Stimulated activated CD4-positive, alpha-beta T cell treated with anti-CD3 and anti-CD28 coated beads, Interleukin-2, amount 100 ng/mL, for 24 hours (primary cell): ENCODE results near the gene EPHA2.
"Not testable (repeated sequence)": the region's sequence is repeated elsewhere in the genome, so short reads cannot be mapped to it uniquely, and the experiment has no call there.

Experiments
- DNase-seq, 2 donors: peaks; one replicate each; pipeline ENCODE4 v3.0.0-alpha.2; 2020

Gene EPHA2

DNA sequence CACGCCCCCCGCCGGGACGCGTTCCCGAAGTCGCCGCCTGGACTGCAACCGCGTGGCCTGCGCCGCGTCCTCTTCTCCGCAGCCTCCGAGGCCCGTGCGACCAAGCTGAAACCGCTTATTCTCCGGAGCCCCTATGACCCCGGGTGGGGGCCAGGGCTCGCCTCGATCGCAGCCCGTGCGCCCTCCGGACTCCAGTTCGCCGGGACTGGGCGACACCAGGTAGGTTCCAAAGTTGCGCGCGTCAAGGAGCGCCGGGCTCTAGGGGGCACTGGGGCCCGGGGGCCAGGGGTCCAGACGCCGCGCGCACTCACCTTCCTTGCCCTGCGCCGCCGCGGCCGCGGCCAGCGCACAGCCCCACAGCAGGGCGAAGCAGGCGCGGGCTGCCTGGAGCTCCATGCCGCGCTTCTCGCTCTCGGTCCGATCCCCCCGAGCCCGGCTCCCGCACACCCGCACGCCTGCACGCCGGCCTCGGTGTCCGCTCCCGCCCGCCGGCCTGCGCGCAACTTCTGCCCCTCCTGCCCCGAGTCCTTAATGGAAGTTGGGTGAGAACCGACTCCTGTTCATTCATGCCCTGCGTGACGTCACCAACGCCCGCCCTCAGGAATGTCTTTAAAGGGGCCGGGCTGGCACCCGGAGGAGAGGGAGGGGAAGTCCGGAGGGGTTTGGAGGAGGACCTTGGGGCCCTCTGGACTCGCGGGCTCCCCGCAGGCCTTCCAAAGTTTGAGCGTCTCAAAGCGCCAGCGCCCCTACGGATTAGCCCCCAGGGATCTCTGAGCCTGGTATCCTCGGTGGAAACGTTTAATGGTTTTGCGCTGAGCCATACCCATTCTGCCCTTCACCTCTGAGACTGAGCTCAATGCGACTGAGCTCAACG lies at the start of gene EPHA2:
EPHA2 (minus strand) TSS at position 533 of the 874 bp plus-strand sequence; CDS start at position 396, 137 bp downstream.
- peak in 1 of 2 donors; percentile 20 for DNase-seq

DNA sequence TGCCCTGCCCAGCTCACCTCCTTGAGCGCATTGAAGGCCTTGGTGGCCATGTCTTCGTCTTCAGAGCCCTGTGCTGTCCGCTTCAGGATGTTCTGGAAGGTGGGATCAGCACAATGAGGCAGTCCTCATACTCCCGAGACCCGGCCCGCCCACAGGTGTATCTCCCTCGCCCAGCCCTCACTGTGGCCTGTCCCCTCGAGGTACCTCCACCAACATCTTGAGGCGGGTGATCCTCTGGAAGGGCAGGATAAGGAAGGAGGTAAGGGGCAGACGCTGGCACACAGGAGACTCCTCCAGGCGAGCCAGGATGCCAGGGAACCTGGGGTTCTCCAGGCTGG lies 49.4 kb upstream of the EPHA2 start:
- no peak for DNase-seq

DNA sequence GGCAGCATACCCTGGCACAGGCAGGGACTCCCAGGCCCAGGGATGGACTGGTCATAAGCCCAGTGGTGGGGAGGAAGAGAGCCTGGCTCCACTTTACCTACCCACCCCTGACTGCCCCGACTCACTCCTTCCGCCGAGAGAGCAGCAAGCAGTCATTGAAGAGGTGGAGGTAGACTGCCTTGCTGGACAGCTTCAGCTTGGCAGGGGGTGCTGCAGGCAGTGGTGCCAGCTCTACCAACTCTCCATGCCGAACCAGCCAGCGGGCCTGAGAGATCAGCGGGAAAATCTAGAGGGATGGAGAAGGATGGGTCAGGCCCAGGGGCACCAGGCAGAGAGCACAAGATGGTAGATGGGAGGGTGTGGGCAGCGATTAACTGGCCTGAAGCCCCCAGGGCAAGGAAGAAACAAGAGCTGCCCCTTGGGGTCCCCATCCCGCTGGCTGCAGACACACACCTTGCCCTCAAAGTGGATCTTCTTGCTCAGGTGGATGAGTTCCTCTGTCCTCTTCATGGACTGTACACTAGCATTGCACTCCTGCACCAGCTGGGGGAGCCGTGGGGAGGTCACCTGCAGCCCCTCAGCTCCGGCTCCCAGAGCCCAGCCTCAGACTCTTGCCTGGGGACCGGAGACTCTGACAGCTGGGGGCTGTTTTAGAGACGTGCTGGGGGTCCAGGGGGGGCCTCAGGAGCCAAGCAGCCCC lies 48.9 kb upstream of the EPHA2 start:
- peak; percentile 39 to 42 for DNase-seq

DNA sequence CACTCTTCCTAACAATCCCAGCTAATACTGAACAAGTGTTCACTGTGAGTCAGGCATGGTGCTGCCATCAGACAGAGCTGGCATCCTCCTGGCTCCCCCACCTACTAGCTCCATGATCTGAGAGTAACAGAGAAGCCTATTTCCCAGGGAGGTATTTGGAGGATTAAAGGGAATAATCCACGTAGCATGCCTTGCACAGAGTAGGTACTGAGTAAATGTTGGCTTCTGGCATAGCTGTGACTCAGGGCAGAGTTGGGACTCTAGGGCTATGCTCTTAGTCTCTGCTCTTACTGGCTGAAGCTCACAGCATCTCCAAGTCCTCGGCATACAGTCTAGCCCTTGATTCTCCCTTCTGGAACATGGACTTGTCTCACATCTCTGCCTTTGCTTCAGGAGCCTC lies 48.3 kb upstream of the EPHA2 start:
- no peak for DNase-seq

DNA sequence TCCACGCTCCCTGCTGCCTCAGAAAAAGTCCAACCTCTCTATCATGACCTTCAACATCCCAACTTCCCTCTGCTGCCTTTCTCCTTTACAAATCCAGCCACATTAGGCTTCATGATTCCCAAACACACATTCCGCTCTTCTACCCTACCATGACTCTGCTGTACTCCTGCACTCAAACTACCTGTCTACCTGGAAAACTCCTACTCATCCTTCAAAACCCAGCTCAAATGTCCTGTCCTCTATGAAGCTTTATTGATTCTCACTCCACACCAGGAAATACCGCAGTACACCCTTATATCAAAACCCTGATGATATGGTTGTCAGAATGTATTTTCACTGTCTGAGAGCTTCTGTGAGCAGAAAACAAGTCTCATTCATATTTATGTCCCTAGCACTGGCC lies 47.7 kb upstream of the EPHA2 start:
- no peak for DNase-seq

DNA sequence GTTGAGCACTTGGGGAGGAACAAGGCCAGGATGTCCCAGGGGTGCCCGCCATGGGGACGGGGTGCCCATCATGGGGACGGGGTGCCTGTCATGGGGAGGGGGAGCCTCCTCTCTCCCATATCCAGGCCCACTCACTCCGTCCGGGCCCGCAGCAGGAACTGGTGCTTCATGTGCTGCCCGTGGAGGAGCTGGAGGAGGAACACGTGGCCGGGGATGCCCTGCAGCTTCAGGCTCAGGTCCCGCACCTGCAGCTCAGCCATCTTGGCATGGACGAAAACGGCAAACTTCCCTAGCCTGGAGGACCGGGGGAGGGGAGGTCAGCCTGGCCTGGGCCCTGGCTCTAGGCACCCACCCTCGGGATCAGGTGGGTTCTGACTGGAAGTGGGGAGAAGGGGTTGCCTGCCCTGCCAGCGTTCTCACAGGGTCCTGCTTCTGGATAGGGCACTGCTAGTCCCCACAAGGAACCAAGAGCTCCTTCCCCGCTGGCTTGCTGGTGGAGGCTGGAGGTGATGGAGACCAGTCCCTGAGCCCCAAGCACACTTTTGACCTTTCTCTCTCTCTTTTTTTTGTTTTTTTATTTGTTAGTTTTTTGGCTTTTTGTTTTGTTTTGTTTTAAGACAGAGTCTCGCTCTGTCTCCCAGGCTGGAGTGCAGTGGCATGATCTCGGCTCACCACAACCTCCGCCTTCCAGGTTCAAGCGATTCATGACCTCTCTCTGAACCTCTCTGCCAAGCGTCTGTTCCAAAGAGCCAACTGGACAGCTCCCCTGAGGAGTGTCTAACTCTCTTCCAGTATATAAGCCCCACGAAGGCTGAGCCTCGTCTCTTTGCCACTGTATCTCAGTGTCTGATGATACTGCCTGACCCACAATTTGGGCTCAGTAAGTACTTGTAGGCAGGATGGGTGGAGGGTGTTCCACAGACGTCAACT lies 46.7 kb upstream of the EPHA2 start:
- no peak for DNase-seq

DNA sequence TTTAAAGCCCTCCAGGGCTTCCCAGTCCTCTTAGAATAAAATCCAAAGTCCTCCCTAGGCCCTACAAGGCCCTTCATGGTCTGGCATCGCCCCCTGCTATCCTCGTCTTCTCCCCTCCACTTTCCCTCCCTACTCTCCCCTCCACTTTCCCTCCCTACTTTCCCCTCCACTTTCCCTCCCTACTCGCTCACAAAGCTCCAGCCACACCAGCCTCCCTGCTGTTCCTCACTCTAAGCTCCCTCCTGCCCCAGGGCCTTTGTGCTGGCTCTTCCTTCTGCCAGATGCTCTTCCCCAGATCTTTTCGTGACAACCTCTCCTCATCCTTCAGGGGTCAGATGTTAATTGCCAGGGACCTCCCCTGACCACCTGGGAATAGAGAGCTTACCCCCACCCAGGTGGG lies 43.8 kb upstream of the EPHA2 start:
- DNase-seq, result no peak

DNA sequence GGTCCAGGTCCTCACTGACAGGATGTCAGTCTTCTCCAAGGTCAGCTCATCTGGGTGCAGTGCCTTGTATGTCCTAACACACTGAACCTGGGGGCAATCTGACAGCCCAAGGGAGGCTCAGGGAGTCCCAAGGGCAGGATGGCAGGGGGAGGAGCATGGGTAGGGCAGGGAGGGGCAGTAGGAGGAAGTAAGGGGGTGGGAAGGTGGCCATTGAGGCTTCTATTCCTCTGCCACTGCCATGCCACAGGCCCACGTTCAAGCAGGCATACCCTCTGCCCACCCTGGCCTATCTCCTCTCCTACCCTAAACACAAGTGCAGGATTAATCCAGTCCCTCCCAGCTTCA lies 43.3 kb upstream of the EPHA2 start:
- DNase-seq, result no peak

DNA sequence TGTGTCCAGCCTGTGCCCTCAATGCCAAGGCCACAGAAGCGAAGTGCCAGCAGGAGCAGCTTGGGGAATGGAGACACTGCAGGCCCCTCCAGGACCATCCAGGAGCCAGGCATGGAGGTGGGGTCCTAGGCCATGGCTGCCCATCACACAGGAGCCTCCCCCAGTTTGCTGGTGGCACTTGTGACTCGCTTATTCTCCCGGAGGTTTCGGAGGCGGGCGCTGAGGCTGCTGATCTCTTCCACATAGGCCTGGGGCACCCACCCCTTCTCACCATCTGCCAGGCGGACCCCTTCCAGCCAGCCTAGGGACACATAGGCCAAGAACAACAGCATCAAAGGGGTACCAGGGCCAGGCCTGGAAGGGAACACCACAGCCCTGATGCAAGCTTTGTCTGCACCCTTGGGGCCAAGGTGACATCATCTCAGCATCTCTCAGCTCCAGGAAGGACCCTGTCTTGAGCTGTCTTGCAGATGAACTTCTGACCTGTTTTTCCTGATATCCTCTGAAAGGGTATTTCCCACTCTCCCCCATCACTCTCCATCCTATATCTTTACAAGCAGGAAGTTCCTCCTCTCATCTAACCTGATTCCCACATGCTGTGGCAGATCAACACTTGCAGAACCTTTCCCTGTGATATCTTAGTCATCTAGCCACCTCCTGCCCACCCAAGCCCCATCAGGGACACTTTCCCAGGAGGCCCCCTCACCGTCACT lies 42.7 kb upstream of the EPHA2 start:
- DNase-seq, result no peak

DNA sequence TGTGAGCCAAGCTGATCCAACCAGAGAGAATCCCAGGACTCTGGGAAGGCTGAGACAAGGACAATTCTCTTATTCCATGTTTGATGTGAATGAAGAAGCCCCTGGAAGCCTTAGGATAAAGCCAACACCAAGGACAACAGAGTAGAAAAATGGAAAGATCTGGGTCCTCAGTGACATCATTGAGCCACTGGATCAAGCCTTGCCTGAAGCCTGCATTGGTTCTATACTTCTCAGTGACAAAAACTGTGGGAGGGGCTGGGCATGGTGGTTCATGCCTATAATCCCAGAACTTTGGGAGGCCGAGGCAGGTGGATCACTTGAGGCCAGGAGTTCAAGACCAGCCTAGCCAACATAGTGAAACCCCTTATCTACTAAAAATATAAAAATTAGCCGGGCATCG lies 41.0 kb upstream of the EPHA2 start:
- DNase-seq, result no peak

DNA sequence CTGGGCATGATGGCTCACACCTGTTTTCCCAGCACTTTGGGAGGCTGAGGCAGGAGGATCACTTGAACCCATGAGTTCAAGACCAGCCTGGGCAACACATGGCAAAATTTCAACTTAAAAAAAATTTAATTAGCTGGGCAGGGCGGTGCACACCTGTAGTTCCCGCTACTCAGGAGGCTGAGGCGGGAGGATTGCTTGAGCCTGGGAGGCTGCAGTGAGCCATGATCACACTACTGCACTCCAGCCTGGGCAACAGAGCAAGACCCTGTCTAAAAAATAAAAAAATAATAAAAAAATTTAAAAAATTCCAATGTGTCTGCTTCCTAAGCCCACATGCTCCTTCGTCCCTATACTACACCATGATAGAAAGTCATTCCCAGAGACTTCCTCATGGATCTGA lies 40.3 kb upstream of the EPHA2 start:
- DNase-seq, result not testable (repeated sequence)

DNA sequence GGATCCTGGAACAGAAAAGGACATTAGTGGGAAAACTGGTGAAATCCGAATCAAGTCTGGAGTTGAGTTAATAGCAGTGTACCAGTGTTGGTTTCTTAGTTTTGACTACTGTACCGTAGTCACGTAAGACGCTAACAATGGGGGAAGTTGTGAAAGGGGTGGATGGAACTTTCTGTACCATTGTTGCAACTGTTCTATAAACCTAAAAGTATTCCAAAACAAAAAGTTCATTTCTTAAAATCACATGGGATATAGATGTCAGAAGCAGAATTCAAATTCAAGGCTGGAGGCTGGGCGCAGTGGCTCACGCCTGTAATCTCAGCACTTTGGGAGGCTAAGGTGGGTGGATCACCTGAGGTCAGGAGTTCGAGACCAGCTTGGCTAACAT lies 39.6 kb upstream of the EPHA2 start:
- DNase-seq, result no peak

DNA sequence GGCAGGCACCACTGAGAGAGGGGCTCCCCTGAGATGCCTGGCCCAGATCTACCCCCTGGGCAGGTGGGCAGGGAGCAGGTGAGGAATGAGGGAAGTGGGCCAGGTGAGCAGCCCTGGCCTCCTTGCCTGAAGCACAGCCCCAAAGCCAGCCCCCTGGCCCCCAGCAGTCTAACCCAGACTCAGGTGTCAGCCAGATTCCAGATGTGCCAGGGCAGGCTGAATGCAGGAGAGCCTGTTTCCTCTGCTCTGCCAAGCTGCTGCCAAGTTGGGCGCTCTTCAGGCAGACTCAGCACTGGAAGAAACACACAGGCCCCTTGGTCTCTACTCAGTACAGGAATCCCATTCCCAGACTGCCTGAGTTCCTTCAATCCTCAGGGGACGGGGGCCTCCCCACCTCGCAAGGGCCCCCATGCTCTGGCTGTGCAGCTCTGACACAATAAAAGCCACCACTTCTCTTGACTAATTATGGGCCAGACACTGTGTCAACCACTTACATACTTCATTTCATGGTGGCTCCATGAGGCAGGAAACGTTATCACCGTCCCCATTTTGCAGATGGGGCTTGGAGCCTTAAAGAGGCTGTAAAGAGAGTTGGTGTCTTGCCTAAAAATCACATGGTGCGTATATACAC lies 36.2 kb upstream of the EPHA2 start:
- no peak for DNase-seq

DNA sequence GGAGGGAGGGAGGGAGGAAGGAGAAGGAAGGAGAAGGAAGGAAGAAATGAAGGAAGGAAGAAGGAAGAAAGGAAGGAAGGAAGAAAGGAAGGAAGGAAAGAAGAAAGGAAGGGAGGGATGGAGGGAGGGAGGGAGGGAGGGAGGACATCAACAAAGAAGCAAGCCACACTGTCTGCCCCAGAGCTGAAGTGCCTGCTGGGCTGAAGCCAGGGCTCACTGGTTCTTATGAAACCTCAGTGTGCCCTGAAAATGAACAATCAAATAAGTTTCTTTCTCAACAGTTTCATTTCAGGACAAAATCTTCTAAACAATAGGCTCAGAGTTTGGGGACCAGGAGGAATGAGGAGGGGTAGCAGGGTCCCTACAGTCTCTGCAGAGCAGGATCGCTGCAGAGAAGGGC lies 35.4 kb upstream of the EPHA2 start:
- DNase-seq, result no peak

DNA sequence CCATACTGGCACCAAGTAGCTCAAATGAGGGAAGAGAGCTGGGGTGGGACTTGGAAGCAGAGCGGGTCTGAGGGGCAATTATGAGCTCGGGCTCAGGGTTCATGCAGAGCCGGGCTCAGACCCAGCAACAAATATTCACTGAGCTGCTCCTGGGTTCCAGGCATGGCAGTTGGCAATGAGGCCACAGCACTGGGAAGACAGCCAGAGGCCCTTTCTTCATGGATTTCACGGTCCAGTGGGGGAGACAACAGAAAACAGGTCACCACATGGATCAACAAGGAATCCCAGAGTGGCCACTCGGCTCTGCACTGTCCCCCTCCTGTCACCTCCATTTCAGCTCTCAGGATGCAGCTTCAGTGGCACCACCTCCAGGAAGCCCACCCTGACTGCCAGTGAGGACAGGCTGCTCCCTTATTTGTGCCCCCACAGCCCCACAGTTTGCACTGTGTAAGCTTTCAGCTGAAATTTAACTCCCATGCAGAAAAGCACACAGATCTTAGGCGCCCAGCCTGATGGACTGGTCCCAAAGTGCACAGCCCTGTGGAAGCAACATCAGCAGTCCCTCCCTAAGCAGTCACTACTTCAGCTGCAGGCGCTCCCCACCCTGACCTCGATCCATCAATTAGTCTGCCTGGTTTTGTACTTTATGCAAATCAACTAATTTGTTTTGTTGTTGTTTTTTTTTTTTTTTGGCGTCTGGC lies 34.2 kb upstream of the EPHA2 start:
- DNase-seq, result no peak

DNA sequence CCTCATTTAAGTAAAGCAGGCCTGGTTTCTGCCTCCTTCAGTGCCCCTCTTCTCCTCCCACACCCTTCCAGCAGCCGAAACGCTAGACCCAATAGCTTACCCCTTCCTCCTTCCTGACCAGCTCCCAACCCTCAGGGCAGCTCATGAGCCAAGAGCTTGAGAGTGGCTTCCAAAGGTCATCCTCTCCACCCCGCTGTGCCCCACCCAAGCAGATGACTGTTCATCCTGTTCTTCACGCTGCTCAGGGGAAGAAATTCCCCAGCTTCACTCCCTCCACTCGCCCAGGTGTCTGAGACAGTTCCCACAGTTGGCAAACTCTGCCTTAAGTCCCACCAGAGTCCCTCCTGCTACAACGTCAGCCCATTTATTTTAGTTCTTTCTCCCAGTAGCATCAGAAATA lies 33.1 kb upstream of the EPHA2 start:
- DNase-seq, result no peak

DNA sequence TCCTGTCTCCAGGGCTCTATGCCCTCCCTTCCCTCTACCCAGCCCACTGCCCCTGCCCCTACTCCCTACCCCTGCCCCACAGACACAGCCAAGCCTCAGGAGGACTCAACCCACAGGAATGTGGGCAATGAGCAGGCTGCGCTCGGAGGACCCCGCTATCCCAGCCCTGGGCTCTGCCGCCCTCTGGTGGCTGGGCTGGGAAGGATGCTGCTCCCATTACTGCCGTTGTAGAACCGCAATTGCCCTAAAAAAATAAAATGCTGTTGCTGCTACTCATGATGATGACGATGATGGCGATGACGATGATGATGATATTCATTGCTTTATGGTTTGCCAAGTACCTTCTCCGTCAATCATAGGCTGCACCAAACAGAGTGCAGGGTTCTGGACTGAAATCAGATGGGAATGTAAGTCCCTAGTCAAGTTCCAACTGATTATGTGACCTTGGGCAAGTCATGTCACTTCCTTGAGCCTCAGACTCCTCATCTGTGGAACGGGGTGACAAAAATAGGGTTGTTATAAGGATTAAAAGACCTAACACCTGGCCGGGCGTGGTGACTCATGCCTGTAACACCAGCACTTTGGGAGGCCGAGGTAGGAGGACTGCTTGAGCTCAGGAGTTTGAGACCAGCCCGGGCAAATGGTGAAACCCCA lies 32.0 kb upstream of the EPHA2 start:
- peak; percentile 82 to 85 for DNase-seq

DNA sequence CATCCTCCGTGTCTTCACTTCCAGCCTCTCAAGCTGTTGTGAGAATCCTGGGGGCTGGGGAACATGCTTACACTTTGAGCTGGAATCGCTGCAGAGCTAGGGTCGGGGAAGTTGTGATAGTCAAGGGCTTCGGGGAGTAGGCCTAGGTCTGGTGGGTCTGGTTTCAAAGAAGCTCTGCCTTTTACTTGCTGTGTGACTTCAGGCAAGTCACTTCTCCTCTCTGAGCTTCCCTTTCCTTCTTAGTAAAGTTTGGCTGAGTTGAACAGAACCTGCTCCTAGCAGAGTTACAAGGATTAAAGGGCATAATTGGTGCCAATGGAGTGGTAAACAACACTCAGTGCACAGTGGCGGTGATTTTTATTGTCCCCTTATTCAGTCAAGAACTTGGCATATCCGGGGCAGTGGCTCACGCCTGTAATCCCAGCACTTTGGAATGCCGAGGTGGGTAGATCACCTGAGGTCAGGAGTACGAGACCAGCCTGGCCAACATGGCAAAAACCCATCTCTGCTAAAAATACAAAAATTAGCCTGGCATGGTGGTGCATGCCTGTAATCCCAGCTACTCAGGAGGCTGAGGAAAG lies 30.9 kb upstream of the EPHA2 start:
- DNase-seq, result no peak

DNA sequence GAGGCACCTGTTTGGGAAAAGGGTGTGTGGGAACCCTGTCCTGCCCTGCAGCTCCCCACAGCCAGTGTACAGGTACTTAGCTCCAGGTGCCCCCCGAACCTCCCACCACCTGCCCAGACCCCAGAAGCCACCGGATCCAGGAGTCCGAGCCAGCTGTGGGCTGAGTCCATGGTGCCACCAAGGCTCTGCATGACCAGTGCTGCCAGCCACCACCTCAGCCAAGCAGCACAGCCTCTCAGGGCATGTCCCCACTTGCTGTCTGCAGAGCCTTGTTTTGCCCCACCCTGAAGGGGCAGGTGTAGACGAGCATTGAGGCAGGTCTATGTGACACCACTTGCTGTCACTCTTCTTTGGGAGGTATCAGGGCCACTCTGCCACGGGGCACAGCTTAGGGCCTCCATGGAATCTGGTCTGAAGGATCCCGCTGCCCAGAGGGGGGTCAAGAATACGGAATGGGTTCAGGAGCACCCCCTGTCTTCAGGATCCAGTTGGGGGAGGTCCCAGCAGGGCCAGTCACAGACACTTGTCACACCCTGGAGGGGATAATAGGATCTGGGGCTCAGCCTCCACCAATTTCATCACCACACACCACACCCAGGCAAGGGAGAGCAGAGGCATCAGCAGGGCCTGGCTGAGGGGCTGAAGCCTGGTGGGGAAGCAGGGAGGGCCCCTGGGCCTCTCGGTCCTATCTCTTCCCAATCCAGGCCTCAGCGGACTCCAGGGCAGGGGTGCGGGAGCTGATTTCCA lies 28.9 kb upstream of the EPHA2 start:
- DNase-seq, result no peak
